ENCODE results near the gene TBCE.

GRCh38 chr1:235468004-235468403, 100.8 kb downstream of the TBCE start:
- TF ChIP-seq CTCF (IDR thresholded peaks at IDR 0.05 in 2 of 3, conservative IDR thresholded peaks at IDR 0.05 in 1 of 3; ENCODE audit: borderline replicate concordance in 1 of 3, insufficient read depth in 1 of 3, low read depth in 2 of 3, low read length in 2 of 3): no peak
- TF ChIP-seq, protein P1, sequence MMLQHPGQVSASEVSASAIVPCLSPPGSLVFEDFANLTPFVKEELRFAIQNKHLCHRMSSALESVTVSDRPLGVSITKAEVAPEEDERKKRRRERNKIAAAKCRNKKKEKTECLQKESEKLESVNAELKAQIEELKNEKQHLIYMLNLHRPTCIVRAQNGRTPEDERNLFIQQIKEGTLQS (IDR thresholded peaks at IDR 0.05): no peak
- TF ChIP-seq ZFX (IDR thresholded peaks at IDR 0.05): no peak
- TF ChIP-seq EZH2phosphoT487 (IDR thresholded peaks at IDR 0.05; ENCODE audit: borderline replicate concordance): no peak
- TF ChIP-seq, protein P2, sequence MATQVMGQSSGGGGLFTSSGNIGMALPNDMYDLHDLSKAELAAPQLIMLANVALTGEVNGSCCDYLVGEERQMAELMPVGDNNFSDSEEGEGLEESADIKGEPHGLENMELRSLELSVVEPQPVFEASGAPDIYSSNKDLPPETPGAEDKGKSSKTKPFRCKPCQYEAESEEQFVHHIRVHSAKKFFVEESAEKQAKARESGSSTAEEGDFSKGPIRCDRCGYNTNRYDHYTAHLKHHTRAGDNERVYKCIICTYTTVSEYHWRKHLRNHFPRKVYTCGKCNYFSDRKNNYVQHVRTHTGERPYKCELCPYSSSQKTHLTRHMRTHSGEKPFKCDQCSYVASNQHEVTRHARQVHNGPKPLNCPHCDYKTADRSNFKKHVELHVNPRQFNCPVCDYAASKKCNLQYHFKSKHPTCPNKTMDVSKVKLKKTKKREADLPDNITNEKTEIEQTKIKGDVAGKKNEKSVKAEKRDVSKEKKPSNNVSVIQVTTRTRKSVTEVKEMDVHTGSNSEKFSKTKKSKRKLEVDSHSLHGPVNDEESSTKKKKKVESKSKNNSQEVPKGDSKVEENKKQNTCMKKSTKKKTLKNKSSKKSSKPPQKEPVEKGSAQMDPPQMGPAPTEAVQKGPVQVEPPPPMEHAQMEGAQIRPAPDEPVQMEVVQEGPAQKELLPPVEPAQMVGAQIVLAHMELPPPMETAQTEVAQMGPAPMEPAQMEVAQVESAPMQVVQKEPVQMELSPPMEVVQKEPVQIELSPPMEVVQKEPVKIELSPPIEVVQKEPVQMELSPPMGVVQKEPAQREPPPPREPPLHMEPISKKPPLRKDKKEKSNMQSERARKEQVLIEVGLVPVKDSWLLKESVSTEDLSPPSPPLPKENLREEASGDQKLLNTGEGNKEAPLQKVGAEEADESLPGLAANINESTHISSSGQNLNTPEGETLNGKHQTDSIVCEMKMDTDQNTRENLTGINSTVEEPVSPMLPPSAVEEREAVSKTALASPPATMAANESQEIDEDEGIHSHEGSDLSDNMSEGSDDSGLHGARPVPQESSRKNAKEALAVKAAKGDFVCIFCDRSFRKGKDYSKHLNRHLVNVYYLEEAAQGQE (IDR thresholded peaks at IDR 0.05; ENCODE audit: low read depth): no peak
- TF ChIP-seq ELF1 (IDR thresholded peaks at IDR 0.05; ENCODE audit: borderline replicate concordance, low read depth): no peak
- TF ChIP-seq RAD21 (IDR thresholded peaks at IDR 0.05; ENCODE audit: low read depth): no peak
- no peak for TF ChIP-seq EZH2 (IDR thresholded peaks at IDR 0.05)
- TF ChIP-seq ZBTB33 (IDR thresholded peaks at IDR 0.05; ENCODE audit: extremely low read depth, insufficient replicate concordance, low read length): no peak

Measured in HCT116 (cell line).